Thoracic aorta (tissue), 2 donors: Measurements from ENCODE around the gene KIRREL3. TPM values are rescaled to one million over a fixed set of nuclear protein-coding genes. Genes with fewer than 3 reads are reported as not detected.

Experiments used
- ATAC-seq: fragments of 150-250 bp; one replicate; pipeline ENCODE4 v1.8.0; 2017; ENCODE audit warnings: low read depth; ENCODE audit not compliant: insufficient number of reproducible peaks, low FRiP score
- DNase-seq: peaks from one replicate; pipeline ENCODE4 v3.0.0-alpha.2; 2020; ENCODE audit warnings: low spot score
- H3K27ac ChIP-seq, 2 donors: fragments of 200-600 bp; sonication (generic); 1 replicate in 1 of 2; 2 replicates in 1 of 2; pipeline ENCODE4 v1.5.1; 2016; ENCODE audit warnings: mild to moderate bottlenecking in 2 of 2, moderate library complexity in 2 of 2
- H3K27me3 ChIP-seq: fragments of 200-600 bp; sonication (generic); replicated peaks from 2 replicates; pipeline ENCODE4 v1.6.0; 2016; ENCODE audit warnings: mild to moderate bottlenecking; ENCODE audit not compliant: insufficient read depth
- H3K36me3 ChIP-seq: fragments of 200-600 bp; sonication (generic); one replicate; pipeline ENCODE4 v1.5.1; 2016
- H3K4me1 ChIP-seq, 2 donors: fragments of 200-600 bp; sonication (generic); 1 replicate in 1 of 2; 2 replicates in 1 of 2; pipeline versions ENCODE4 v1.5.1 to v1.6.0; 2016; ENCODE audit warnings: low read depth in 2 of 2, mild to moderate bottlenecking in 1 of 2; ENCODE audit not compliant: control insufficient read depth in 1 of 2
- H3K4me3 ChIP-seq: fragments of 200-600 bp; sonication (generic); 2 replicates; pipeline ENCODE4 v1.5.1; 2016; ENCODE audit warnings: mild to moderate bottlenecking
- H3K9me3 ChIP-seq: fragments of 200-600 bp; sonication (generic); 2 replicates; pipeline ENCODE4 v1.5.1; 2016
- total RNA-seq, 2 donors: library from RNA; depleted of rRNA; stranded (reverse); fragments of >200 nt; gene quantifications; one replicate each; pipeline versions ENCODE4 v1.1.0 to v1.2.3, GENCODE V29; 2016
- TF ChIP-seq, protein P1 (sequence below): fragments of 200-600 bp; sonication (generic); IDR thresholded peaks from one replicate; pipeline ENCODE4 v1.5.1; 2019; ENCODE audit warnings: antibody characterized with exemption

The KIRREL3 gene
- total RNA-seq, 2 donors from 2014 or later, result not detected

- Histone ChIP-seq H3K4me1 (peaks cover 0 to 5% of the 10 kb centered on the region in 2 donors), H3K9me3 (no peaks in the 10 kb centered on the region), H3K4me3 (no peak overlapping the region), H3K27me3 (no peaks in the 10 kb centered on the region), H3K36me3 (no peaks in the 10 kb centered on the region), H3K27ac (no peak overlapping the region)
- no peak for DNase-seq
- no peak for ATAC-seq
- TF ChIP-seq, protein P1, sequence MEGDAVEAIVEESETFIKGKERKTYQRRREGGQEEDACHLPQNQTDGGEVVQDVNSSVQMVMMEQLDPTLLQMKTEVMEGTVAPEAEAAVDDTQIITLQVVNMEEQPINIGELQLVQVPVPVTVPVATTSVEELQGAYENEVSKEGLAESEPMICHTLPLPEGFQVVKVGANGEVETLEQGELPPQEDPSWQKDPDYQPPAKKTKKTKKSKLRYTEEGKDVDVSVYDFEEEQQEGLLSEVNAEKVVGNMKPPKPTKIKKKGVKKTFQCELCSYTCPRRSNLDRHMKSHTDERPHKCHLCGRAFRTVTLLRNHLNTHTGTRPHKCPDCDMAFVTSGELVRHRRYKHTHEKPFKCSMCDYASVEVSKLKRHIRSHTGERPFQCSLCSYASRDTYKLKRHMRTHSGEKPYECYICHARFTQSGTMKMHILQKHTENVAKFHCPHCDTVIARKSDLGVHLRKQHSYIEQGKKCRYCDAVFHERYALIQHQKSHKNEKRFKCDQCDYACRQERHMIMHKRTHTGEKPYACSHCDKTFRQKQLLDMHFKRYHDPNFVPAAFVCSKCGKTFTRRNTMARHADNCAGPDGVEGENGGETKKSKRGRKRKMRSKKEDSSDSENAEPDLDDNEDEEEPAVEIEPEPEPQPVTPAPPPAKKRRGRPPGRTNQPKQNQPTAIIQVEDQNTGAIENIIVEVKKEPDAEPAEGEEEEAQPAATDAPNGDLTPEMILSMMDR, result no peak
Observed at GRCh38 chr11:126424471-126425039, 576.0 kb downstream of the KIRREL3 start.

DNA sequence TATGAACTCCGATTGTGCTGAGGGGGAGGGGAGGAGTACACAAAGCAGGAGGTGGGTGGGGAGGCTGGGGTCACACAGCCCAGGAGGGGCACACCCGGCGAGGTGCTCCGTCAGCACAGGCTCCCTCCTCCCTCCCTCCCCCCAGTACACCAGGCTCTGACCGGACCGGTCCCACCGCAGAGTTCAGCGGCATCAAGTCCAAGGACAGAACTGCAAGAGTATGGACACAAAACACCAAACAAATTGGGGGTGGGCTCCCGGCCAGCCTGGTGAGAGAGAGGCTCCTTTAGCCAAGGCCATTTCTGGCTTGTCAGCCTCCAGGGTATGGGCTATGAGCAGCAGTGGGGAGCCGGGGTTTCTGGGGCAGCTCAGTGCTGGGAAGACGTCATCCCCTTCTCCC, 576.8 kb downstream of the KIRREL3 start:
- TF ChIP-seq, protein P1, result no peak

GRCh38 chr11:126423154-126423553, 577.4 kb downstream of the KIRREL3 start:
- no peaks in the 10 kb centered on the region for H3K9me3 ChIP-seq
- ATAC-seq (no peak), DNase-seq (no peak)
- H3K4me3 ChIP-seq, result no peak overlapping the region
- no peaks in the 10 kb centered on the region for H3K27me3 ChIP-seq
- no peaks in the 10 kb centered on the region for H3K36me3 ChIP-seq
- H3K27ac ChIP-seq, result no peak overlapping the region
- H3K4me1 ChIP-seq, result peaks cover 0 to 5% of the 10 kb centered on the region in 2 donors
- TF ChIP-seq, protein P1, result no peak

More for the DNA sequence above, 576.8 kb downstream of the KIRREL3 start:
- no peak for DNase-seq
- Histone ChIP-seq H3K27me3 (no peaks in the 10 kb centered on the region), H3K36me3 (no peaks in the 10 kb centered on the region), H3K4me1 (peaks cover 0 to 5% of the 10 kb centered on the region in 2 donors), H3K27ac (no peak overlapping the region), H3K9me3 (no peaks in the 10 kb centered on the region), H3K4me3 (no peak overlapping the region)
- no peak for ATAC-seq

- Histone ChIP-seq H3K27me3 (no peaks in the 10 kb centered on the region), H3K4me1 (peaks cover 0 to 4% of the 10 kb centered on the region in 2 donors), H3K4me3 (no peak overlapping the region), H3K9me3 (no peaks in the 10 kb centered on the region), H3K36me3 (no peaks in the 10 kb centered on the region), H3K27ac (no peak overlapping the region)
- no peak for DNase-seq
- no peak for ATAC-seq
- TF ChIP-seq, protein P1, result no peak
Observed at GRCh38 chr11:126422446-126422845, 578.1 kb downstream of the KIRREL3 start.

DNA sequence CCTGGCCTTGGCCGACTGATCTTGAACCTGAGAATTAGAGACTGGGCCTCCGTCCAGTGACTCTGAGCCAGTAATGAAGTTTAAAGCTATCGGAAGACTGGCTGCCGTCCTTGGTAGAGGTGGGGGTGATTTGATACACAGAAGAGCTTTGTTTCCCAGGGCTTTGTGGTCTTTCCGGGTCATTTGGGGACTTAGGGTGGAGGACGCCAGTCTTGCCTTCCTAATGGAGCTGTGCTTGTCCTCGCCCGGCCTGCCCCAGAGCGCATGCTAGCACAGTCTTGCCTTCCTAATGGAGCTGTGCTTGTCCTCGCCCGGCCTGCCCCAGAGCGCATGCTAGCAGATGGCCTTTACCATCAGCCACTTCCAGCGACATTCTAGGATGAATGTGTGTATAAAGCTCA, 579.3 kb downstream of the KIRREL3 start:
- no peaks in the 10 kb centered on the region for H3K36me3 ChIP-seq
- H3K4me3 ChIP-seq, result no peak overlapping the region
- no peaks in the 10 kb centered on the region for H3K9me3 ChIP-seq
- DNase-seq, result no peak
- H3K27ac ChIP-seq, result peak overlapping the region in 1 of 2 donors; percentile 19
- TF ChIP-seq, protein P1, result no peak
- no peak for ATAC-seq
- peaks cover 7 to 9% of the 10 kb centered on the region in 2 donors for H3K4me1 ChIP-seq
- no peaks in the 10 kb centered on the region for H3K27me3 ChIP-seq
